ACC112 (cell line): ENCODE results near the gene MYL9.

ENCODE experiments used
- H2AFZ ChIP-seq: fragments of 200-600 bp; sonication (generic); one replicate; pipeline ENCODE4 v1.6.0; 2017; ENCODE audit warnings: antibody characterized with exemption, low read length; ENCODE audit not compliant: unreplicated experiment
- H3K27ac ChIP-seq: fragments of 200-600 bp; sonication (generic); 2 replicates; pipeline ENCODE4 v1.5.1; 2014; ENCODE audit warnings: low read depth, mild to moderate bottlenecking, antibody characterized with exemption, low read length, moderate library complexity
- H3K27me3 ChIP-seq: fragments of 200-600 bp; sonication (generic); 2 replicates; pipeline ENCODE4 v1.6.1; 2014; ENCODE audit warnings: mild to moderate bottlenecking, antibody characterized with exemption, low read length, moderate library complexity, mixed read lengths; ENCODE audit not compliant: insufficient read depth
- H3K36me3 ChIP-seq: fragments of 200-600 bp; sonication (generic); 2 replicates; pipeline ENCODE4 v1.6.1; 2016; ENCODE audit warnings: mild to moderate bottlenecking, antibody characterized with exemption, low read length, moderate library complexity, mixed read lengths; ENCODE audit not compliant: insufficient read depth
- H3K4me1 ChIP-seq: fragments of 200-600 bp; sonication (generic); one replicate; pipeline ENCODE4 v1.6.1; 2016; ENCODE audit warnings: low read length, mixed read lengths; ENCODE audit not compliant: insufficient read depth, unreplicated experiment, control insufficient read depth
- H3K4me3 ChIP-seq: fragments of 200-600 bp; sonication (generic); 2 replicates; pipeline ENCODE4 v1.5.1; 2014; ENCODE audit warnings: mild to moderate bottlenecking, low read depth, low read length
- H3K79me2 ChIP-seq: fragments of 200-600 bp; sonication (generic); one replicate; pipeline ENCODE4 v1.6.0; 2016; ENCODE audit warnings: low read length; ENCODE audit not compliant: control insufficient read depth, unreplicated experiment, insufficient read depth

MYL9 gene

GRCh38 chr20:36526521-36527011 is 14.8 kb upstream of the MYL9 start:
- no peaks in the 10 kb centered on the region for H3K4me1 ChIP-seq
- H3K27ac ChIP-seq: no peak overlapping the region
- H3K27me3 ChIP-seq: no peaks in the 10 kb centered on the region
- peaks cover 17% of the 10 kb centered on the region; the same call in 1 of the 2 replicates for H3K36me3 ChIP-seq
- no peak overlapping the region for H2AFZ ChIP-seq
- H3K4me3 ChIP-seq: no peak overlapping the region
- H3K79me2 ChIP-seq: no peaks in the 10 kb centered on the region

GRCh38 chr20:36527331-36528125 is 13.8 kb upstream of the MYL9 start:
- no peak overlapping the region for H2AFZ ChIP-seq
- H3K36me3 ChIP-seq: peaks cover 13% of the 10 kb centered on the region; the same call in 1 of the 2 replicates

DNA sequence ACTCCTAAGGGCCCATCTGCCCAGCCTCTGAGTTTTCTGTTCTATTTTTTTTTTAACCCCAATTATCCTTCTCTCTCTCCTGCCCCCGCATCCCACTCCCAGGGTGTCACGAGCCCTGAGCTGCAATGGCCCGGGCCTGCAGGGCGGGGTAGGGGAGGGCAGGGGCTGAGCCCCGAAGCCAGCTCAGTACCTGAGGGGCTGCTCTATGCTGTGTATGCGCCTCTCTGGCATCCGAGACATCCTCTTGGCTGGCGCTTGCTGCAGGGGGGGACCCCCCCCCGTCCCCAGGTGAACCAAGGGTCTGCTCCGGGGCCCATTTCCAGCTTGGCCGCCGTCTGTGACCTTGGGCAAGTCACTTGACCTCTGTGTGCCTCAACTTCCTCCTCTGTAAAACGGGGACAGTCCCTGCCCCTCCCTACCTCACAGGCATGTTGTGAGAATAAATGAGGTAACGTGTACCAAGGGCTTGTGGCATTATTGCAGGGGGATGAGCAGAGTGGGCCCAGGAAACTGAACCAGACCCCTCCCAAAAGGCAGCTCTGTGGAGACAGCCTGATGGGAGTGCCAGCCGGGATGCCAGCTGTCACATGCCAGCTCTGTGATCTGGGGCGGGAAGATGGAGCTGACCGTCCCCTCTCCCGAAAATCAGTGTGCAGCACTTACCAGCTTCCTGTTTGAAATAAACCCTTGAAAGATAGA is 13.0 kb upstream of the MYL9 start:
- no peak overlapping the region for H2AFZ ChIP-seq
- H3K27me3 ChIP-seq: no peaks in the 10 kb centered on the region
- H3K36me3 ChIP-seq: peaks cover 13% of the 10 kb centered on the region; the same call in 1 of the 2 replicates
- H3K4me3 ChIP-seq: no peak overlapping the region
- H3K4me1 ChIP-seq: no peaks in the 10 kb centered on the region
- H3K27ac ChIP-seq: no peak overlapping the region
- no peaks in the 10 kb centered on the region for H3K79me2 ChIP-seq

More at GRCh38 chr20:36527331-36528125, 13.8 kb upstream of the MYL9 start:
- Histone ChIP-seq H3K79me2 (no peaks in the 10 kb centered on the region), H3K27me3 (no peaks in the 10 kb centered on the region), H3K27ac (no peak overlapping the region), H3K4me3 (no peak overlapping the region), H3K4me1 (no peaks in the 10 kb centered on the region)

GRCh38 chr20:36528875-36529417 is 12.4 kb upstream of the MYL9 start:
- no peak overlapping the region for H2AFZ ChIP-seq
- no peaks in the 10 kb centered on the region for H3K79me2 ChIP-seq
- H3K27me3 ChIP-seq: no peaks in the 10 kb centered on the region
- no peak overlapping the region for H3K27ac ChIP-seq
- no peaks in the 10 kb centered on the region for H3K4me1 ChIP-seq
- no peak overlapping the region for H3K4me3 ChIP-seq
- peaks cover 13% of the 10 kb centered on the region; the same call in 1 of the 2 replicates for H3K36me3 ChIP-seq

GRCh38 chr20:36532388-36532787 is 8.9 kb upstream of the MYL9 start:
- H3K4me1 ChIP-seq: no peaks in the 10 kb centered on the region
- H3K79me2 ChIP-seq: no peaks in the 10 kb centered on the region
- no peak overlapping the region for H2AFZ ChIP-seq
- H3K36me3 ChIP-seq: 0 out of 2 replicates have a peak, but pooled peaks cover 3% of the 10 kb centered on the region
- H3K4me3 ChIP-seq: no peak overlapping the region
- no peaks in the 10 kb centered on the region for H3K27me3 ChIP-seq
- H3K27ac ChIP-seq: no peak overlapping the region

DNA sequence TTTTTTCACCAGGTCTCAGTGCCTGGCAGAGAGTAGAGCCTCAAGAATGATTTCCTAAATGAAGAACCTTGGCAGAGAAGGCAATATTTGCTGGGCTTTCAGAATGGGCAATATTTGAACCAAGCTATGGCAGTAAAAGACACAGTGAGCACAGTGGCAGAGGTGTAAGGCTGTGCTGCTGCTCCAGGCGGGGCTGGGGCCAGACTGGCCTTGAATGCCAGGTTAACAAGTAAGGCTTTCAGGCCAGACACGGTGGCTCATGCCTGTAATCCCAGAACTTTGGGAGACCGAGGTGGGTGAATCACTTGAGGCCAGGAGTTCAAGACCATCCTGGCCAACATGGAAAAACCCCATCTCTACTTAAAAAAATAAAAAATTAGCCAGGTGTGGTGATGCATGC is 8.5 kb upstream of the MYL9 start:
- no peaks in the 10 kb centered on the region for H3K27me3 ChIP-seq
- no peak overlapping the region for H3K4me3 ChIP-seq
- H3K27ac ChIP-seq: no peak overlapping the region
- H3K79me2 ChIP-seq: no peaks in the 10 kb centered on the region
- no peak overlapping the region for H2AFZ ChIP-seq
- no peaks in the 10 kb centered on the region for H3K36me3 ChIP-seq
- no peaks in the 10 kb centered on the region for H3K4me1 ChIP-seq

DNA sequence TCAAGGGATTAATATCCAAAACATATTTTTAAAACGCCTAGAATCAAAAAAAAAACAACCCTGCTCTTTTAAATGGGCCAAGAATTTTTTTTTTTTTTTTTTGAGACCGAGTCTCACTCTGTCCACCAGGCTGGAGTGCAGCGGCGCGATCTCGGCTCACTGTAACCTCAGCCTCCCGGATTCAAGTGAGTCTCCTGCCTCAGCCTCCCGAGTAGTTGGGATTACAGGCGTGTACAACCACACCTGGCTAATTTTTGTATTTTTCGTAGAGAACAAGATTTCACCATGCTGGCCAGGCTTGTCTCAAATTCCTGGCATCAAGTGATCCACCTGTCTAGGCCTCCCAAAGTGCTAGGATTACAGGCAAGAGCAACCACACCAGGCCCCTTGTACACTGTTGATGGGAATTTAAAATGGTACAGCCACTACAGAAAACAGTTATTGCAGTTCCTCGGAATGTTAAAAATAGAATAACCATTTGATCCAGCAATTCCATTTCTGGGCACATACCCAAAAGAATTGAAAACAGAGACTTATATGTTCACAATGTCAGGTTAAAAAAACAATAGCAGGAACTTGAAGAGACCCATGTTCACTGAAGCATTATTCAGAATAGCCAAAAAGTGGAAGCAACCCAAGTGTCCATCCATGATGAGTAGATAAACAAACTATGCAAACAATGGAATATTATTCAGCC is 3.1 kb upstream of the MYL9 start:
- no peaks in the 10 kb centered on the region for H3K36me3 ChIP-seq
- H3K4me3 ChIP-seq: no peak overlapping the region
- H3K79me2 ChIP-seq: peaks cover 18% of the 10 kb centered on the region
- H3K27ac ChIP-seq: no peak overlapping the region
- no peak overlapping the region for H2AFZ ChIP-seq
- H3K27me3 ChIP-seq: no peaks in the 10 kb centered on the region
- peaks cover 23% of the 10 kb centered on the region for H3K4me1 ChIP-seq

- H3K79me2 ChIP-seq: peaks cover 36% of the 10 kb centered on the region
- H3K27ac ChIP-seq: no peak overlapping the region
- no peaks in the 10 kb centered on the region for H3K36me3 ChIP-seq
- peaks cover 40% of the 10 kb centered on the region for H3K4me1 ChIP-seq
- peak overlapping the region; percentile 90 for H3K4me3 ChIP-seq
- no peaks in the 10 kb centered on the region for H3K27me3 ChIP-seq
- H2AFZ ChIP-seq: peak overlapping the region; percentile 66
Measured at GRCh38 chr20:36540551-36541211, 638 bp upstream of the MYL9 start.

DNA sequence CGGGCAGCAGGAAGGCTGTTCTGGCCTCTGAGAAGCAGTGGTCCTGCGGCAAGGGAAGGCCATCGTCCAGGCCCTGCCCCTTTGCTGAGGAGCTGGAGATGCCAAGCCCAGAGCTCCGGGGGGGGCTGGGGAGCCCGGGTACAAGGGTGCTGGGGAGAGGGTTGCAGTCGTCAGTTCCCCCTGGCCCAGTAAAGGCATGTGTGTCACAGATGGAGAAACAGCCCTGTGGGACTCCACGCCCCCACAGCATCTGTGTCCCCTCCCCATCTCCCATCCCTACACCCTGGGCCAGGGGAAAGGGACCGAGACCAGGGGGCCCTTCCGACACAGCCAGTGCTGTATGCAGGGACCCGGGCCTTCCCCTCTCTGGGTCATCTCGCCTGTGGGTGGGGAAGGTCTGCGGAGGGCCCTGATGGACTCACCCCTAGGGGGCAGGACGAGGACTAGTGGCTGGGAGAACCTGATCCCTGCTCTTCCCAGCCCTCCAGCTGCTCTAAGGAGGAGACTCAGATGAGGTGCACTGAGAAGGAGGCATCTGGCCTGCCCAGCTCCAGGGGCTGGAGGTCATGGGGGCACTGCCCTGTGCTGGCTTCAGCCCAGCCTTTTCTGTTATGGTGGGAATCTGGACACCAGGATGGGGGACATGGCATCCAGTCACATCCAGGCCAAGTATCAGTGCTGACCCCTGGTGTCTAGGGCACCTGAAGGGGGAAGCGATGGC is 609 bp downstream of the MYL9 start:
- Histone ChIP-seq H3K36me3 (no peaks in the 10 kb centered on the region), H3K4me3 (peak overlapping the region; percentile 90), H3K4me1 (peaks cover 40% of the 10 kb centered on the region), H3K27ac (peak overlapping the region; percentile 79), H3K27me3 (no peaks in the 10 kb centered on the region), H2AFZ (peak overlapping the region; percentile 72), H3K79me2 (peaks cover 36% of the 10 kb centered on the region)
